ENCODE data around the gene TOR3A. TPM values are rescaled to one million over a fixed set of nuclear protein-coding genes. Genes with fewer than 3 reads are reported as not detected.

TOR3A gene
- total RNA-seq, 1 donor from 2014 or later = 21.1 TPM

GRCh38 chr1:179042087-179042486 is 39.8 kb upstream of the TOR3A start:
- no peak for DNase-seq (ENCODE audit: extremely low spot score, unreplicated experiment)
- Mint-ChIP-seq H3K4me3 (ENCODE audit: unreplicated experiment) (no peak overlapping the region), H3K27me3 (ENCODE audit: unreplicated experiment) (no peaks in the 10 kb centered on the region), H3K4me1 (ENCODE audit: unreplicated experiment) (peaks cover 16% of the 10 kb centered on the region), H3K36me3 (ENCODE audit: unreplicated experiment) (peaks cover 3% of the 10 kb centered on the region), H3K27ac (ENCODE audit: unreplicated experiment) (no peak overlapping the region), H3K9me3 (ENCODE audit: unreplicated experiment) (no peaks in the 10 kb centered on the region)
- TF ChIP-seq CTCF (IDR thresholded peaks at IDR 0.05) = no peak

- Mint-ChIP-seq H3K27ac (ENCODE audit: unreplicated experiment) (no peak overlapping the region), H3K4me3 (ENCODE audit: unreplicated experiment) (no peak overlapping the region), H3K9me3 (ENCODE audit: unreplicated experiment) (no peaks in the 10 kb centered on the region), H3K27me3 (ENCODE audit: unreplicated experiment) (no peaks in the 10 kb centered on the region), H3K36me3 (ENCODE audit: unreplicated experiment) (peaks cover 3% of the 10 kb centered on the region), H3K4me1 (ENCODE audit: unreplicated experiment) (peaks cover 13% of the 10 kb centered on the region)
- no peak for TF ChIP-seq CTCF (IDR thresholded peaks at IDR 0.05)
- DNase-seq (ENCODE audit: extremely low spot score, unreplicated experiment) = no peak
Measured at GRCh38 chr1:179042700-179043099, 39.2 kb upstream of the TOR3A start.

- no peak for DNase-seq (ENCODE audit: extremely low spot score, unreplicated experiment)
- Mint-ChIP-seq H3K9me3 (ENCODE audit: unreplicated experiment) (no peaks in the 10 kb centered on the region), H3K27ac (ENCODE audit: unreplicated experiment) (no peak overlapping the region), H3K27me3 (ENCODE audit: unreplicated experiment) (no peaks in the 10 kb centered on the region), H3K4me3 (ENCODE audit: unreplicated experiment) (no peak overlapping the region), H3K4me1 (ENCODE audit: unreplicated experiment) (peaks cover 11% of the 10 kb centered on the region), H3K36me3 (ENCODE audit: unreplicated experiment) (peaks cover 3% of the 10 kb centered on the region)
- TF ChIP-seq CTCF (IDR thresholded peaks at IDR 0.05) = no peak
Measured at GRCh38 chr1:179043266-179043665, 38.6 kb upstream of the TOR3A start.

GRCh38 chr1:179043907-179044306 is 38.0 kb upstream of the TOR3A start:
- no peaks in the 10 kb centered on the region for H3K27me3 Mint-ChIP-seq (ENCODE audit: unreplicated experiment)
- H3K4me1 Mint-ChIP-seq (ENCODE audit: unreplicated experiment) = peaks cover 6% of the 10 kb centered on the region
- H3K27ac Mint-ChIP-seq (ENCODE audit: unreplicated experiment) = no peak overlapping the region
- H3K36me3 Mint-ChIP-seq (ENCODE audit: unreplicated experiment) = peaks cover 3% of the 10 kb centered on the region
- no peak for TF ChIP-seq CTCF (IDR thresholded peaks at IDR 0.05)
- H3K4me3 Mint-ChIP-seq (ENCODE audit: unreplicated experiment) = no peak overlapping the region
- DNase-seq (ENCODE audit: extremely low spot score, unreplicated experiment) = no peak
- H3K9me3 Mint-ChIP-seq (ENCODE audit: unreplicated experiment) = no peaks in the 10 kb centered on the region

- no peaks in the 10 kb centered on the region for H3K9me3 Mint-ChIP-seq (ENCODE audit: unreplicated experiment)
- no peak overlapping the region for H3K27ac Mint-ChIP-seq (ENCODE audit: unreplicated experiment)
- peaks cover 3% of the 10 kb centered on the region for H3K36me3 Mint-ChIP-seq (ENCODE audit: unreplicated experiment)
Measured at GRCh38 chr1:179046808-179047635, 34.8 kb upstream of the TOR3A start.

More at GRCh38 chr1:179046808-179047635, 34.8 kb upstream of the TOR3A start:
- no peak for DNase-seq (ENCODE audit: extremely low spot score, unreplicated experiment)
- TF ChIP-seq CTCF (IDR thresholded peaks at IDR 0.05) = no peak
- Mint-ChIP-seq H3K4me1 (ENCODE audit: unreplicated experiment) (peaks cover 3% of the 10 kb centered on the region), H3K27me3 (ENCODE audit: unreplicated experiment) (no peaks in the 10 kb centered on the region), H3K4me3 (ENCODE audit: unreplicated experiment) (no peak overlapping the region)
